Measurements from ENCODE around the gene ZNF524. TPM values are rescaled to one million over a fixed set of nuclear protein-coding genes. Genes with fewer than 3 reads are reported as not detected.

Gene ZNF524
- polyA plus RNA-seq, 1 of the 3 experiments (the other 2 are of a cell fraction), result 7.3 TPM

GRCh38 chr19:55580628-55581144 is 19.4 kb upstream of the ZNF524 start, which contains the start of gene ZNF579 (continued):
- no peak for TF ChIP-seq FOXJ3 (CRISPR knock-in tag; IDR thresholded peaks at IDR 0.05)
- TF ChIP-seq REST (IDR thresholded peaks at IDR 0.05; ENCODE audit: low read depth, low read length), result peak; percentile 79
- TF ChIP-seq SIN3A (IDR thresholded peaks at IDR 0.05; ENCODE audit: borderline replicate concordance, low read depth, low read length), result peak; percentile 76; the same call in 1 of the 2 replicates
- no peak for TF ChIP-seq RAD21 (IDR thresholded peaks at IDR 0.05; ENCODE audit: low read length)
- 0 out of 2 replicates have a peak, but pooled peaks have one; percentile 10 for TF ChIP-seq NFIC (IDR thresholded peaks at IDR 0.05; ENCODE audit: borderline replicate concordance)
- TF ChIP-seq GABPA (IDR thresholded peaks at IDR 0.05; ENCODE audit: low read depth), result peak; percentile 88
- TF ChIP-seq TAF1 (IDR thresholded peaks at IDR 0.05; ENCODE audit: borderline replicate concordance, low read depth, low read length), result peak; percentile 83

GRCh38 chr19:55581145-55581822 is 18.8 kb upstream of the ZNF524 start:
- WGBS (ENCODE audit: low lambda C conversion rate), result 30% methylated on average over 12 of the region's 12 CpGs
- CTCF ChIA-PET, result interaction anchor here (0.9 to 2.2 kb wide), 5 partner anchors 25 to 114 kb away, joined by 3 to 14 read pairs (median 3); partner anchors contain the start of gene ZNF865
- DNase-seq, result no peak
- no peaks in the 10 kb centered on the region for H3K9me2 ChIP-seq
- peak overlapping the region; percentile 100 for H2AFZ ChIP-seq (ENCODE audit: low read depth)
- H4K20me1 ChIP-seq (ENCODE audit: insufficient read depth), result no peaks in the 10 kb centered on the region
- peak overlapping the region; percentile 48 to 83 for H3K4me3 ChIP-seq (ENCODE audit: low read depth in 2 of 2, low read length in 1 of 2)
- peaks cover 20% of the 10 kb centered on the region for H3K79me2 ChIP-seq (ENCODE audit: insufficient read depth)
- no peaks in the 10 kb centered on the region for H3K9me3 ChIP-seq
- peaks cover 0 to 10% of the 10 kb centered on the region in 2 experiments for H3K36me3 ChIP-seq (replicated peaks in 1 of 2; ENCODE audit: control insufficient read depth in 1 of 2, insufficient read depth in 2 of 2, low read length in 1 of 2)
- peaks cover 14% of the 10 kb centered on the region for H3F3A ChIP-seq (replicated peaks; ENCODE audit: insufficient read depth)
- POLR2A ChIA-PET, result interaction anchor here (0.6 to 1.1 kb wide), 4 partner anchors 19 to 61 kb away, joined by 3 to 8 read pairs (median 5); partner anchors contain the start of genes FIZ1 and ZNF524
- TF ChIP-seq FOXM1 (IDR thresholded peaks at IDR 0.05; ENCODE audit: low read depth), result no peak
- no peak for TF ChIP-seq ELF1 (IDR thresholded peaks at IDR 0.05)
- peak; percentile 97 for TF ChIP-seq REST (IDR thresholded peaks at IDR 0.05; ENCODE audit: low read depth, low read length)
- peak overlapping the region; percentile 96; the same call in 1 of the 2 replicates for H3K9ac ChIP-seq
- peak overlapping the region; percentile 73 to 76; a peak in 3 of 4 replicates for H3K27ac ChIP-seq (ENCODE audit: low read depth in 2 of 2, low read length in 1 of 2)
- H3K4me2 ChIP-seq, result peak overlapping the region; percentile 99
- H3K27me3 ChIP-seq (ENCODE audit: insufficient read depth), result no peaks in the 10 kb centered on the region
- H3K4me1 ChIP-seq (ENCODE audit: control insufficient read depth in 1 of 2, insufficient read depth in 2 of 2, low read depth in 1 of 2, low read length in 1 of 2), result peaks cover 7 to 18% of the 10 kb centered on the region in 2 experiments; a peak in 2 of 4 replicates
